Kidney glomerular epithelial cell (primary cell): ENCODE results near the gene OCRL.
"Not testable (repeated sequence)": the region's sequence is repeated elsewhere in the genome, so short reads cannot be mapped to it uniquely, and the experiment has no call there.

Experiments used
- DNase-seq: peaks from one replicate; lab custom pipeline; 2025; lab: John Stamatoyannopoulos, UW

The OCRL gene

DNA sequence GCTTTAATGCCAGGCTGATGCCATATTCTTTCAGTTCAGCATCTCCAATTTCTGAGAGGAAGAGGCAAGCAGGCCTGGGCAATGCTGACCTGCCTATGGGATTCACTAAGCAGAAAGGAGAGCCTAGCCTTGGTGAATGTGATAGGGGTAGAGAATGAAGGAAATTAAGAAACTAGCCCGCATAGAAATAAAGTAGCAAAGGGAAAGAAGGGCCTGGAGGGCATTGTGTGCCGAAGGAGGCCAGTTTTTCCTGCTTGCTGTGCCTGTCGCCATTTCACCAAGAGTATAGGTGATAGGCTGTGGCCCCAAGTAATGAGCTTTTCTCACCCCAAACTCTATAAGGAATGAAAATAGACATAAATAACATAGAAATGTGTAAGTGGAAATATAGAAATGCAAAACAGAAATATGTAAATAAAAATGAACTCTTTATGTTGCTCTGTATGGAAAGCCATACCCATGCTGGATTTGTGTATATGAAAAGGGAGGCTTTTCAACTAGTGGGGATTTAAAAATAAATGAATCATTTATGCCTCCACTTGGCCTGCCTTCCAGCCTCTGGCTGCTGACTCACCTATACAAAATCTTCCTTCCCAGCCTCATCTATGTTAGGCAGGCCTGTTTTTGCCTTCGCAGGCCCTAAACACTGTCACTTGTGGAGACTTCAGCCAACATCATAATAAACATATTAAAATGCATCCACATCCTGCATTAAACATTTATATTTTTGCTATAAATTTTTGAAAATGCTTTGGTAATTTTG lies 5.1 kb upstream of the OCRL start:
- no peak for DNase-seq

DNA sequence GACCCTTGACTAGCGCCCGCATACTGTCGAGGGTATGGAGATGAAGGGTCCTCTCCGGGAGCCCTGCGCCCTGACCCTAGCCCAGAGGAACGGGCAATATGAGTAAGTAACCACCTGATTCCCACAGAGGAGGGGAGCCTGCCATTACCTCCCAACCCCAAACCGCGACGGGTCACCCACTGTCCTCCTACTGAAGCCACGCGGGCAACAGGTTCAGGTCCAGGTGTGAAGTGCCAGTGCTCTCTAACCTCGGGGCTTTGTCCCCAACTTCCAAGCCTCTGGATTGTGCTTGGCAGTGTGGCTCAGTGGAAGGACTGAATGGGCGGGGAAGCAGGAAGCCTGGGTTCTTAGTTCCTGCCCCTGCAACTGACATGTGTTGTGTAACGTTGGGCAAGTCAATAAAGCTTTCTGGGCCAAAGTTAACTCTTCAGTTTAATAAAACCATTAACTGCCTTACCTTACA lies 694 bp downstream of the OCRL start:
- DNase-seq, result no peak

DNA sequence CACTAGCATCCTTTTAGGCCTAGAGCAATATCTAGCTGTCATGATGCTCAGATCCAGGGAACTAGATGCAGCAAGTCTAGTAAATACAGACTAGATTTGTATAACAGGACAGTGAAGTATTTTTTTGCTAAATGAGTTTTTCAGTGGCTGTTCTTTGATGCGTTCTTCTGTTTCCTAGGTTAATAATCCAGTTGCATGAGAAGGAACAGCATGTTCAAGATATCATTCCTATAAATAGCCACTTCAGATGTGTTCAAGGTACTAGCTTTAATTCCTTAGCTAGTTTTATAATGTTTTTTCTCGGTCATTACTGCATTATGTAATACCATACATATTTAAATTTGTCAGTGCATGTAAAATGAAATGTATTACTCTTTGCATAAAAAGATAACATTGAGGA lies 4.7 kb downstream of the OCRL start:
- DNase-seq, result no peak

DNA sequence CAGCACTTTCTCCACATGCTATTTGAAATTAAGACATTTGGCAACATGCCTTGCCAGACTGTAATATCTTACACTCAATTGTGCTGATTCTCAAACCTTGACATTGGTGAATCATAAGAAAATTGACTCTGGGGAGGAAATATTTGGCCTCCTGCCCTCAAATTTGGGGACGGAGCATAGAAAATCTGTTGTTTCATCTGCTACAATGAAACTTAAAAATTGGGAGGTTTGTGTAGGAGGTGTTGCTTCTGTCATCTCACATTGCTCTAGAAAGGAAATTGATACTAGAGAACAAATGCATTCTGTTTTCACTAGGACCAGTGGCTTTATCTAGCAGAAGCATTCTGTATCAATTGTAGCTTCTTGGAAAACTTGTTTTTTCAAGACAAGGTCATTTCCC lies 5.3 kb downstream of the OCRL start:
- no peak for DNase-seq

DNA sequence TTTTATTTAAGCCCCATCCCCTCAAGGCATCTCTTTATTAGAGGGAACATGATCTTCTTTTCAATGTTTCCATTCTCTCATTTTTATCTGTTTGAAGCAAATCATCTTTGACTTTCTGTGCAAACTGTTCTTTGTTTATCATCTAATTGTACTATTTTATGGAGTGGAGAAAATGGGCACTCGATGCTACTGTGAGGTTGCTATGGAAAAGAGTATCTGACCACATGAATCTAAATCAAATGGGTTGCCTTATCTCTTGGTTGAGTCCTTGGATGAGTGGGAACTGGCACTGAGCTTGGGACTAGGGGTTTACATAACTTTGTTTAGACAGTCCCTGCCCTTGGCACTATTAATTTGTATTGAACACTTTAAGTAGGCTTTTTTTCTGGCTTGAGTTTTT lies 9.1 kb downstream of the OCRL start:
- DNase-seq, result no peak

DNA sequence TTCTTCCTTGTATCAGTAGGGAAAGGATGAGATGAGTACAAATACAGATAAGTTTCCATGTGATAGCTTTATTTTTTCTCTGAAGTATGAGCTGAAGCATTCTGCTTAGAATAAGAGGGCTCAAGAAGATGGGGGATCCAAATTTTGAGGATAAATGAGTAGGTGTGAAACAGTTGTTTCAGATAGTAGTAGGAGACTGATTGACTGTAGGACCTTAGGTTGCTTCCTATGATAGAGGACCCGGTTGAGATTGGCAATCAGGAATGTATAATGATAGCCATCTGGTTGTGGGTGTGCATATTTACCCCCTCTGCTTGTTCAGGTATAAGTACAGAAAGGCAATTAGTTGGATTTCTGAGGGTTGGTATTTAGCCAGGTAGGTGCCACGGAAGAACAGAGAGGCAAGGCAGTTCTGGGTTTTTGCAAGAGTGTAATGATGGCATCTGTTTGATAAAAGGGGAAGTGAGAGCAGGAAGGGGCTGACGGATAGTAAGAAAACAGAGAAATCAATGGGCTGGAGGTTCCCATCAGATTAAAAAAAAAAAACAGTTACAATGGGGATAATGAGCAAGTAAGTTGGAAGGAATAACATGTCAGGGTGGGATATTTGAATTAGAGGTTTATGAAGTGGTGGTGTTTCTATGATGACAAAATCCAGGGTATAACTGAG lies 13.7 kb downstream of the OCRL start:
- no peak for DNase-seq

DNA sequence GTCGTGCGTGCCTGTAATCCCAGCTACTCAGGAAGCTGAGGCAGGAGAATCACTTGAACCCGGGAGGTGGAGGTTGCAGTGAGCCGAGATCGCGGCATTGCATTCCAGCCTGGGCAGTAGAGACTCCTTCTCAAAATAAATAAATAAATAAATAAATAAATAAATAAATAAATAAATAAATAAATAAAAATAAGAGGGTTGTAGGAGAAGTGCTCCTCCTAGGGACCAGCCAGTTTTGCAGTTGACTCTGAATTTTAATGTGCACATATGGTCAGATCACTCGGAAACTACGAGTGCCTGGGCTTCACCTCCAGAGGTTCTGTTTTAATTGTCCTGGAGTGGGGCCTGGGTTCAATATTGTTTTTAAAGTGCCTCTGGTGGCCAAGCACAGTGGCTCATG lies 14.8 kb downstream of the OCRL start:
- DNase-seq, result not testable (repeated sequence)

DNA sequence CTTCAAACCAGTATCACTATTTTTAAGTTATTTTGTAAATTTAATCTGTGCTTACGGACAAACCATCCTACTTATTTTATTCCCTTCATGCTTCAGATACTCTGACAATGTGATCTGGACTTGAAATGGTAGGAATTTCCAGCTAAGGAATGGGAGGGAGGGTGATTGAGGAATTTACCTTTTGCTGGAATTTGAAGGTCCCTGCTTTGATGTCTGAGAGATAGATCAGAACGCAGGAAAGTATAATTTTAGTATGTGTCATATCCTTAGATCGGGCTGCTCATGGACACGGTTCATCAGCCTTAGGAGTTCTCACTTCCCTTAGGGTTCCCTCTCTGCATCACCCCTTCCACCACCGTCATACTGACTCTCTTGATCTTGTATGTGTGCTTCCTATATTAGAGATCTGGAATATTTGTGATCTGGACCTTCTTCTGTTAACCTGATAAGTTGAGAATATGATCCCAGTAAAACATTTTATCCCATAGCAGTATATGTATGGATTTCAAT lies 16.8 kb downstream of the OCRL start:
- DNase-seq, result peak; percentile 38

DNA sequence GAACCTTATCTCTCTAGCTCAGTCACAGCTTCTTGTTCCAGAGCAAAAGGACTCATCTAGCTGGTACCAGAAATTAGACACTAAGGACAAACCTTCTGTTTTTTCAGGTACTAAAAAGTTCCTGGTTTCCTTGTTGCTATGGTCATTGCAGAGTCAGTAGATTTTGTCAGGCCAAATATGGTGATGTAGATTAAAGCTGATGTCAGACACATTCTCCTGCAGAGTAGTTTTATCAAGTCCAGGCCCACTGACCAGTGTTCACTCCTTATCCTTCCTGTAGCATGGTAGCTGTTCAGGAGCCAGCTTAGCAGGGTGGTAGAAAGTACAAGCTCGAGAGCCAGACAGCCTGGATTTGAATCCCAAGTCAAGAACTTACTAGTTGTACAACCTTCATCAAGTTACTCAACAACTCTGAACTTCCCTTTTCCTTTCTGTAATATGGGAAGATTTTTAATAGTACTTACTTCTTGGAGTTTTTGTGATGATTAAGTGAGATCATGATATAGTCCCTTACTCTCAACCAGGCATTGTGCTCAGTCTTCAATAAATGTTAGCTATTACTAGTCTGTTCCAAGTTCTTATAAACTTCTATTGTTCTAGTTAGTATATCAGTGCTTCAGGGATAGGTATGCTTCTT lies 17.9 kb downstream of the OCRL start:
- DNase-seq, result no peak

DNA sequence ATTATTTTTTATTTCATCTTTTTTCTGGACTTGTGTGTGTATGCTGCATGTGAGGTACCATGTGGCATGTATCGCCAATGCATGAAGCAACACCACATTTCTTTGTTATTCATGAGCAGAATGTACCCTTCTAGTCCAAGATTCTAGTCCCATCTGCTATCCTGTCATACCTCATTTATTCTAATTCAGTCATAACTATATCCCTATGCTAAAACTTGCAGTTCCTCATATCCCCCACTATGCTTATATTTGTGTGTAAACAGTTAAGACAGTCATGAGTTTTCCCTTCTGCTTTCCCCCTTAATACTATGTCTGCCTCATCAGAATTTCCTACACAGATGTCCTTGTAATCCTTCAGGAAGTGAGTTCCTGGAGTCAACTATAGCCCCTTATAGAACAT lies 19.7 kb downstream of the OCRL start:
- no peak for DNase-seq

DNA sequence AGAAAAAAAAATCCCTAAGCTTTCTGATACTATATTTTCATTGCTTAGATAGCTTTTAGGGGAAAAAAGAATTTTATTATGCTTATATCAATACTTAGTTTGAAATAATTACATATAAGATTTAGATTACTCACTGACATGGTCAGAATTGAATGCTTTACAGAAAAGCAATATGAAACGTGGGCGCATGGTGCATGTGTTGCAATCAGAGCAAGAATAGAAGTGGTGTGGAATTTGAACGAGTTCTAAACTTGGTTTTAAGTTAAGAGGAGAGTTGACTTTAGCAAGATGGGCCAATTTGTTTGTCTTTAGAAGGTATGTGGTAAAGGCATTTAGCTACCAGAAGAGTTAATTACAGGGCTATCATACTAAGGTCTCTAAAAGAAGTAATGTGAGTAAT lies 21.4 kb downstream of the OCRL start:
- no peak for DNase-seq

DNA sequence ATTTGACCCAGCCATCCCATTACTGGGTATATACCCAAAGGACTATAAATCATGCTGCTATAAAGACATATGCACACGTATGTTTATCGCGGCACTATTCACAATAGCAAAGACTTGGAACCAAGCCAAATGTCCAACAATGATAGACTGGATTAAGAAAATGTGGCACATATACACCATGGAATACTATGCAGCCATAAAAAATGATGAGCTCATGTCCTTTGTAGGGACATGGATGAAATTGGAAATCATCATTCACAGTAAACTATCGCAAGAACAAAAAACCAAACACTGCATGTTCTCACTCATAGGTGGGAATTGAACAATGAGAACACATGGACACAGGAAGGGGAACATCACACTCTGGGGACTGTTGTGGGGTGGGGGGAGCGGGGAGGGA lies 24.3 kb downstream of the OCRL start:
- not testable (repeated sequence) for DNase-seq

DNA sequence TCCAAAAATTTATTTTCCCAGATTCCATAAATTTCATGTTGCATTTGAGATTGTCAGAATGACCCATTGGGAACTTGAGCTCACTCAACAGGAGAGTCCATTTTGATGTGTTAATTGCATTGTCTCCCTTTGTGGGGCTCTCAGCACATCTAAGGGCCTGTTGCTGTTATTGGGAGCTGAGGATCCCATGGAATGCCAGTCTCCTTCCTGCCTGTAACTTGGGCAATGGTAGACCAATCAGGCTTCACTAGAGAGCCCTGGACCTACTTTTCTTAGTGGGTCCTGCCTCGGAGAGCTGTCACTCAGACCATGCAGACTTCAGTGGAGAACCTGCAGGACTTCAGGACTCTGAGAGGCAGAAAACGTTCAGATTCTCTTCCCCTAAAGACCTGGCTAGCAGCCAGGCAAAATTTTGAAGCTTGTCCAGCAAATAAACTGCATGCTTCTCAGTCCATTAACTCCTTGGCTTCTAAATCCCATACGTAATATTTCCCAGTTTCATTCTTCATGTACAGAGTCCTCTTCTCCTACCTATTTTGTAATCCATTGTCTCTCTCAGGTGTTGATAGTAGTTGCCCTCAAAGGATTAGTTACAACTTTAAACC lies 25.1 kb downstream of the OCRL start:
- no peak for DNase-seq

DNA sequence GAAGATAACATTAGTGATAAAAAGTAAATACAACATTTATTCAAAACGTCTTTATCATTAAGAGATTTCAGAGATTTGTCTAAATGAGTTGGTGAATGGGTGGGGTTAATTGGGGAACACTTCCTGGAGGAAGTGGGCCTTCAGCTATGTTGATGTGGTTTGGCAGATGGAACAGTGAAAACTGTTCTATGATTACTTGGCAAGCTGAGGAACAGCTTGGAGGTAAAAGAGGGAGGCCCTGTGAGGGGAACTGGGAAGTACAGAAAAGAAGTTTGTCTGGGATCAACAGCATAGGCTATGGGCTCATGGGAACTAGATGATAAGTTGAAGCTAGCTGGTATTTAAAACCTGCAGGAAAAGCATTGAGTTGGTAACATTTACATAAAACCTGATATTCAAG lies 26.0 kb downstream of the OCRL start:
- no peak for DNase-seq

DNA sequence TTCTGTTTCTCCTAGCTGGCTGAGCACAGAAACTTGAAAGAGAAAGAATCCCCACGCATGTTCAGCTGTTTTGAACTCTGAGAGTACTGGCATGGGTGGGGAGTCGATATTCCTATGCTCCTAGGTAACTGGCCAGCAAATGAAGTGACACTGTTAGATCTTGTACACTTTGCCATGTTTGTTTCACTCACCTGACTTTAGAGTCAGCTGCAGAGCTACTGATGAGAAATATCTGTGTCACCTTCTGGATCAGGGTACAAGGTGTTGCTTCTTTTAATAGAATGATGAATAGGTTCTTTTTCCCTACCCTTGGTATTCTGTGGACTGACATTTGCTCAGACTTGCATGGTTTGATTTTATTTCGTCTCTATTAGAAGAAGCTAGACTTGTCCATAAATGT lies 28.3 kb downstream of the OCRL start:
- no peak for DNase-seq

DNA sequence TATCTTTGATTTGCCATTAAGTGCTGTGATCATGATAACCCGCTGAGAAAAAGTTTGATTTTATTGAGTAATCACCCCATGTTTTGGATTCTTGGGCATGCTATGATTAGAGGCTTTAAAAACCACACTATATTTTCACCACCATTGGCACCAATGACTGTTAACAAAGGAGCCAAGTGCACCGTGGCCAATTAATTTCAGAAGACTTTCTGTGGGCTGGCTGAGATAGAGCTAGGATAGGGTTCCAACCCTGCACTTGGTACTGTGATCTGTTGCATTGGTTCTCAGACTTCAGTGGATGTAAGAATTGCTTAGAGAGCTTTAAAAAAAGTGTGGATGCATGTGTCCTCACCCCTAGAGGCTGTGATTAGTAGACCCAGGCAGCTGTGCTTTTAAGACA lies 32.4 kb downstream of the OCRL start:
- no peak for DNase-seq

DNA sequence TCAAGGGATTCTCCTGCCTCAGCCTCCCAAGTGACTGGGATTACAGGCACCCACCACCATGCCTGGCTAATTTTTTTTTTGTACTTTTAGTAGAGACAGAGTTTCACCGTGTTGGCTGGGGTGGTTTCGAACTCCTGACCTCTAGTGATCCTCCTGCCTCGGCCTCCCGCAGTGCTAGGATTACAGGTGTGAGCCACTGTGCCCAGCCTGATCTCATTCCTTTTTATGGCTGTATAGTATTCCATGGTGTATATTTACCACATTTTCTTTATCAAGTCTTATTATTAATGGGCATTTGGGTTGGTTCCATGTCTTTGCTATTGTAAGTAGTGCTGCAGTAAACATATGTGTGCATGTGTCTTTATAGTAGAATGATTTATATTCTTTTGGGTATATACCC lies 33.6 kb downstream of the OCRL start:
- not testable (repeated sequence) for DNase-seq

DNA sequence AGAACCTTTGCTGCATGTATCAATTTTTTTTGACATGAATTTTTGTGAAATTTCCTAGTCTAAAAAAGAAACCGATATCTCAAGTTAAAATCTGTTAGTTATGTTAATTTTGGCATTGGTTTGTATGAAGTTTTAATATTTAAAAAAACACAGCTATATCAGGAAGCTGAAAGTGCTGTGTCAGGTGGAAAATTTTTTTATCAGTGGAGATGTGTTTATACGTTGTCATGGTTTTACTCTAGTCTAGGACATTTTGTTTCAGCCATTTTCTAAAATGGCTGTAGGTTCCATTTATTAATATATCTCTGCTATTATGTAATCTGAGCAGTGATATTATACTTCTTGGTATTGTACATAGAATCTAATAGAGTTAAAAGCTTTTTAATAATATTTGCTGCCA lies 34.2 kb downstream of the OCRL start:
- DNase-seq, result no peak

DNA sequence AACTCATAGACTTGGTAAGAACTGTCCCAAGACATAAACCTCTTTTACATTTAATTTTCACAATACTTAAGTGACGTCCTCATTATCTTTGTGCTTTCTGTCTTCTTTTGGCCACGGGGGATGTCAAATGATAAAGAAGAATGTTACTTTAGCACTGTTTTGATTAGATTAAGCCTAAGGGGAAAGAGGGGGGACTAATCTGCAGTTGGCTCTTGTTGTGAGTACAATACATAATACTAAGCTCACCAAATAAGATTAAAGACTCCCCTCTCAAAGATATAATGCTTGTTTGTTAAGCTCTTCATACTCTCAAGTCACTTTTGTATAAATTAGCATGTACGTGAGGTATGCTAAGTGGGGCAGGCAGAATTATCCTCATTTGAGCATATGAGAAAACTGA lies 36.5 kb downstream of the OCRL start:
- DNase-seq, result no peak

DNA sequence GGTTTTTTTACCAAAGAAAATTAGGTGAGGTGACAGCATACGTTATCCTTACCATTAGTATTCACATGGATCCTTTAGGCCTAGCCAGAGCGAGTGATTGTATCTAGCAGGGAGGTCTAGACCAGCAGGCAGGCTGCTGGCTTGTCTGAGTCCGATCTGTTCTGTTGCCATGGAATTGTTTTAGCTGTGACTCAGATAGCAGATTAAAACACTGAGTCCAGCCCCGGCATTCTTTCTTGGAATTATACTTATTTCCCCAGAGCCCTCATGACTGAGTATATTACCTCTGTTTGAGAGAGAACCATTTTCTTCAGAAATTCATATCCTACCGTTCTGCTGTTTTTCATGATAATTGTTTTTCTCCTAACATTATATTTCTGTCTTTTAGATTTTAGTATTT lies 37.4 kb downstream of the OCRL start:
- peak; percentile 37 for DNase-seq

DNA sequence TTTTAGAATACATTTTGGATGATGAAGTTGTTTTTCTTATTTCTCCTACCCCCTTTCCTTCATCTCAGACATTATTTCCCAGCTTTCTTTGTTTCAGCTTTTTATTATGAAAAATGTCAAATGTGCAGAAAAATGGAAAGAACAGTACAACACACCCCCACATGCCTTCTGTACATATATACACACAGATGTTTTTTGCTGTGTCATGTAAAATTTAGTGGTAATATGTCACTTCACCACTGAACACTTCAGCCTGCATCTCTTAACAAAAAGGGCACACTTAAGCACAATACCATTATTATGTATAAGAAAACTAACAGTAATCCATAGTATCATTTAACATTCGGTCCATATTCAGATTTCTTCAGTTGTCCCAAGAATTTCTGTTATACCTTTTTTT lies 37.8 kb downstream of the OCRL start:
- no peak for DNase-seq

DNA sequence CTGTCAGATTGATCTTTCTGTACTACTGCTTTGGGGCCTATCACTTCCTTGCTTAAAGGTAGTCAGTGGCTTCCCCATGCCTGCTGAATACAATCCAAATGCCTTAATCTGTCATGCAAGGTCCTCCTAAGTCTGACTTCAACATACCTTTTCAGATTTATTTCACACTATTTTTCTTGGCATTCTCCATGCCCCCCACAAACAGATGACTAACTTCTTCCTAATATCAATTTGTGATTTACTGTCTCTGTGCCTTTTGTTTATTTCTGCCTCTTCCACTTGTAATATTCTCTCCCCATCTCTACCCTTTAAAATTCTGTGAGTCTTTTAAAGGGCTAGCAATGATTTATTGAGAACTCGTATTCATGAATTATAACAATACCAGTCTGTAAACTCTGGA lies 41.8 kb downstream of the OCRL start:
- DNase-seq, result no peak

DNA sequence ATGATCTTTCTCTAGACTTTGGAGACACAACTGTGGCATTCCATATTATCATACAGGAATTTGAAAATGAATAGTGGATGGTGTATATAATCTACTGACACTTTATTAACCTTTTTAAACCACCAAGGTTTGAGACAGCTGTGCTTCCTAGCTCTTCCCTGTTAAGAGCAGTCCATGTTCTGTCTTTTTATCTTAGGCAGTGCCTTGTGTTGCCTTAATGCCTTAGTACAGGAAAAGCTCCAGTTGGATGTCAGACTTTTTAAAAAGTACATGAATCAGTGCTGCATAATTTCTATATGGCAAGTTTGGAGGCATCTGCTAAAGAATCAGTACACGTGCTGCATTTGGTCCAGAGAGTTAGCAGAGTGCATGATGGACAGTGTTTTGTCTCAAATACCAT lies 45.1 kb downstream of the OCRL start:
- no peak for DNase-seq
